ENCODE data around the gene NDUFS3.

Gene NDUFS3

GRCh38 chr11:47603295-47603694, 24.4 kb downstream of the NDUFS3 start:
- Histone ChIP-seq H3K36me3 (ENCODE audit: insufficient read depth, low read length) (no peaks in the 10 kb centered on the region), H3K4me3 (ENCODE audit: low read length) (no peak overlapping the region)

GRCh38 chr11:47605921-47606320, 27.0 kb downstream of the NDUFS3 start:
- H3K9me3 ChIP-seq (ENCODE audit: low read length): no peaks in the 10 kb centered on the region
- no peaks in the 10 kb centered on the region for H3K4me1 ChIP-seq (ENCODE audit: insufficient read depth, low read length)
- no peak overlapping the region for H3K4me3 ChIP-seq (ENCODE audit: low read length)
- no peaks in the 10 kb centered on the region for H3K36me3 ChIP-seq (ENCODE audit: insufficient read depth, low read length)
- no peaks in the 10 kb centered on the region for H3K27me3 ChIP-seq (ENCODE audit: insufficient read depth, low read length)
- no peak overlapping the region for H2AFZ ChIP-seq (ENCODE audit: low read depth, low read length)

More at GRCh38 chr11:47603295-47603694, 24.4 kb downstream of the NDUFS3 start:
- Histone ChIP-seq H3K27me3 (ENCODE audit: insufficient read depth, low read length) (no peaks in the 10 kb centered on the region), H2AFZ (ENCODE audit: low read depth, low read length) (no peak overlapping the region), H3K9me3 (ENCODE audit: low read length) (no peaks in the 10 kb centered on the region), H3K4me1 (ENCODE audit: insufficient read depth, low read length) (peaks cover 6% of the 10 kb centered on the region)

DNA sequence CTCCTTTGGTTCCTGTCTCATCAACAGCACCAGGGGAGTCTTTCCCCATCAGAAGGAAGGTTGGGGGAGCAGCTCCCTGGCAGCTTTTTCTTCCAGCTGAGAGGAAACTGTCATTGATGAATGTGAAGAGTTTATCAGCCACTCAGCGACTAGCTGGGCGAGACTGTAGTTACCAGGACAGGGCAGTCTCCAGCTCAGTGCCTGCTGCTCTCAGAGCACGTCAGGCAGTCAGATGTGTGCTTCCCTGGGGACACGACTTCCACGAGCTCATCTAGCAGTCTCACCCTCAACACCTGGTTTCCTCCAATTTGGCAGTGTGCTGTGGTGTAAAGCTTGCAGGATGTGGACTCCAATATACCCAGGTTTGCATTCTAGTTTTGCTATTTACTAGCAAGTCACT, 27.9 kb downstream of the NDUFS3 start:
- H3K4me3 ChIP-seq (ENCODE audit: low read length): no peak overlapping the region
- no peak overlapping the region for H2AFZ ChIP-seq (ENCODE audit: low read depth, low read length)
- no peaks in the 10 kb centered on the region for H3K4me1 ChIP-seq (ENCODE audit: insufficient read depth, low read length)
- no peaks in the 10 kb centered on the region for H3K9me3 ChIP-seq (ENCODE audit: low read length)
- peaks cover 5% of the 10 kb centered on the region for H3K36me3 ChIP-seq (ENCODE audit: insufficient read depth, low read length)
- H3K27me3 ChIP-seq (ENCODE audit: insufficient read depth, low read length): no peaks in the 10 kb centered on the region

DNA sequence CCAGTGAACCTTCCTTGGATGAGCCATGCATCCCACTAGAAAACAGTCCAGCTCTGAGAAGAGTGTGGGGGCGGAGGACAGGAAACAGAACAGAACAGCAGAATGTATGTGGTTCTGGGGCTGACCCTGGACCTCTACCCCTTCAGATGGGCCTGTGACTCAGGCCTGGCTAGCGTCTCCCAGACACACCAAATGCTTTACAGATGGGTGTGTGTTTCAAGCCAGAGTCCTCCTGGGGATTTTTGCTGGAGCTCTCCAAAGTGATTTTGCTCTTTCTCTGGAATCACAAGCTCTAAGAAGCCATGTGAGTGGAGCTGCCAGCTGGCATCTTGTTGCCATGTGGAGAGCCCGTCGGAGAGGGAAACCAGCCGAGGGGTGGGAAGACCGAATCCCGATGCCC, 28.5 kb downstream of the NDUFS3 start:
- Histone ChIP-seq H3K36me3 (ENCODE audit: insufficient read depth, low read length) (peaks cover 5% of the 10 kb centered on the region), H3K4me1 (ENCODE audit: insufficient read depth, low read length) (no peaks in the 10 kb centered on the region), H2AFZ (ENCODE audit: low read depth, low read length) (no peak overlapping the region), H3K4me3 (ENCODE audit: low read length) (no peak overlapping the region), H3K27me3 (ENCODE audit: insufficient read depth, low read length) (no peaks in the 10 kb centered on the region), H3K9me3 (ENCODE audit: low read length) (no peaks in the 10 kb centered on the region)

DNA sequence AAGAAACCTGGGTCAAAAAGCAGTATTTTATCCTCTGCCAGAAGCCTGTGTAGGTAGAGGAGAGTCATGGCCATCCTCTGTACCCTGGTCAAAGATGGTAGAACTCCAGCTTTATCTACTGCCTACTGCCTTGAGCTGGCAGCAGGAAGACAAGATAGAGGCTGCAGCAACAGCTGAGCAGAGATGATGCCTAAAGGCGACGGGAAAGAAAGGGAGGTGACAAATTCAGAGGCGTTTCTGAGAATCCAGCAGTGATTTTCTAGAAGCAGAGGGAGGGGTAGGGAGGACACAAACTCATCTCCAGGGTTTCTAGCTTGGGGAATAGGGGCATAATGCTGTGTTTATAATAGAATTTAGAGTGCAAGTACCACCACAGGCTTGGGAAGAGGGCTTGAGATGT, 30.8 kb downstream of the NDUFS3 start:
- Histone ChIP-seq H3K27me3 (ENCODE audit: insufficient read depth, low read length) (no peaks in the 10 kb centered on the region), H3K9me3 (ENCODE audit: low read length) (no peaks in the 10 kb centered on the region), H3K4me3 (ENCODE audit: low read length) (no peak overlapping the region), H3K4me1 (ENCODE audit: insufficient read depth, low read length) (no peaks in the 10 kb centered on the region), H3K36me3 (ENCODE audit: insufficient read depth, low read length) (peaks cover 5% of the 10 kb centered on the region), H2AFZ (ENCODE audit: low read depth, low read length) (no peak overlapping the region)

GRCh38 chr11:47611348-47611794, 32.5 kb downstream of the NDUFS3 start:
- Histone ChIP-seq H2AFZ (ENCODE audit: low read depth, low read length) (no peak overlapping the region), H3K4me1 (ENCODE audit: insufficient read depth, low read length) (no peaks in the 10 kb centered on the region), H3K27me3 (ENCODE audit: insufficient read depth, low read length) (no peaks in the 10 kb centered on the region), H3K36me3 (ENCODE audit: insufficient read depth, low read length) (peaks cover 9% of the 10 kb centered on the region), H3K9me3 (ENCODE audit: low read length) (no peaks in the 10 kb centered on the region), H3K4me3 (ENCODE audit: low read length) (no peak overlapping the region)

- Histone ChIP-seq H3K27me3 (ENCODE audit: insufficient read depth, low read length) (no peaks in the 10 kb centered on the region), H2AFZ (ENCODE audit: low read depth, low read length) (no peak overlapping the region), H3K4me3 (ENCODE audit: low read length) (no peak overlapping the region), H3K4me1 (ENCODE audit: insufficient read depth, low read length) (no peaks in the 10 kb centered on the region), H3K36me3 (ENCODE audit: insufficient read depth, low read length) (peaks cover 21% of the 10 kb centered on the region), H3K9me3 (ENCODE audit: low read length) (no peaks in the 10 kb centered on the region)
These were observed 36.4 kb downstream of the NDUFS3 start for GRCh38 chr11:47615249-47615648.

- Histone ChIP-seq H3K4me3 (ENCODE audit: low read length) (no peak overlapping the region), H3K9me3 (ENCODE audit: low read length) (no peaks in the 10 kb centered on the region), H2AFZ (ENCODE audit: low read depth, low read length) (no peak overlapping the region), H3K4me1 (ENCODE audit: insufficient read depth, low read length) (no peaks in the 10 kb centered on the region), H3K36me3 (ENCODE audit: insufficient read depth, low read length) (peaks cover 30% of the 10 kb centered on the region), H3K27me3 (ENCODE audit: insufficient read depth, low read length) (no peaks in the 10 kb centered on the region)
These were observed 38.0 kb downstream of the NDUFS3 start for GRCh38 chr11:47616726-47617416.

DNA sequence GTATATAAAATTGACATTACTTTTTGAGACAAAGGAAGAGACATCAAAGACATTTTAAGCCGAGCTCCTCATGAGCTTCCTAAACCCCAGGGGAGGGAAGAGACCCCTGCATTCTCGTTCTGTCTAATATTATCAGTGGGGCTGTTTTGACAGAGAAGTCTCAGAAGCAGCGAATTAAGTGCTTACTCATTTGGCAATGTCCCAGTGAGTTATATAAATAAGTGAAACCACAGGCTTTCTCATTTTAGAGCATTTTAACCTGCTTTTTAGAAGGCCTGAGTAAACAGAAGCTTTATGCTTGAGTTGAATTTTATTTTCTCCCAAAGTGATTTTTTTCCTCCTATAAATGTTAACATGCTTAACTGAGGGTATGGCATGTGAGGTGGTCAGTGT, 38.5 kb downstream of the NDUFS3 start:
- Histone ChIP-seq H3K4me3 (ENCODE audit: low read length) (no peak overlapping the region), H3K36me3 (ENCODE audit: insufficient read depth, low read length) (peaks cover 35% of the 10 kb centered on the region), H3K27me3 (ENCODE audit: insufficient read depth, low read length) (no peaks in the 10 kb centered on the region), H3K9me3 (ENCODE audit: low read length) (no peaks in the 10 kb centered on the region), H2AFZ (ENCODE audit: low read depth, low read length) (no peak overlapping the region), H3K4me1 (ENCODE audit: insufficient read depth, low read length) (no peaks in the 10 kb centered on the region)

GRCh38 chr11:47620836-47621378, 42.0 kb downstream of the NDUFS3 start:
- Histone ChIP-seq H3K27me3 (ENCODE audit: insufficient read depth, low read length) (no peaks in the 10 kb centered on the region), H3K9me3 (ENCODE audit: low read length) (no peaks in the 10 kb centered on the region), H2AFZ (ENCODE audit: low read depth, low read length) (no peak overlapping the region), H3K36me3 (ENCODE audit: insufficient read depth, low read length) (peaks cover 57% of the 10 kb centered on the region), H3K4me3 (ENCODE audit: low read length) (no peak overlapping the region), H3K4me1 (ENCODE audit: insufficient read depth, low read length) (no peaks in the 10 kb centered on the region)

DNA sequence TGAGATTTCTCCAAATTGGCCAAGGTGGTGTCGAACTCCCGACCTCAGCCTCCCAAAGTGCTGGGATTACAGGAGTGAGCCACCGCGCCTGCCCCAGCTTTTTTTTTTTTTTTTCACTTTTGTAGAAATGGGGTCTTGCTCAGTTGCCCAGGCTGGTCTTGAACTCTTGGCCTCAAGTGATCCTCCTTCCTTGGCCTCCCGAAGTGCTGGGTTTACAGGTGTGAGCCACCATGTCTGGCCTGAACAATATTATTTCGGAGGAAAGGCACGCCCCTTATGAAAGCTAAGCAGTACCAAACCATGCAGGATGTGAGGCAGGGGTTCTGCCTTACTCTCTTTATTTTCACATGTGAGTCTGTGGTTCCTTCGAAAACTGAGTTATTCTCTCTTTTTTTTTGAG, 47.4 kb downstream of the NDUFS3 start:
- H3K36me3 ChIP-seq (ENCODE audit: insufficient read depth, low read length): peaks cover 80% of the 10 kb centered on the region
- H3K9me3 ChIP-seq (ENCODE audit: low read length): no peaks in the 10 kb centered on the region
- H3K4me1 ChIP-seq (ENCODE audit: insufficient read depth, low read length): no peaks in the 10 kb centered on the region
- H3K4me3 ChIP-seq (ENCODE audit: low read length): no peak overlapping the region
- H2AFZ ChIP-seq (ENCODE audit: low read depth, low read length): no peak overlapping the region
- H3K27me3 ChIP-seq (ENCODE audit: insufficient read depth, low read length): no peaks in the 10 kb centered on the region

GRCh38 chr11:47628026-47628425, 49.2 kb downstream of the NDUFS3 start:
- Histone ChIP-seq H2AFZ (ENCODE audit: low read depth, low read length) (no peak overlapping the region), H3K4me1 (ENCODE audit: insufficient read depth, low read length) (no peaks in the 10 kb centered on the region), H3K9me3 (ENCODE audit: low read length) (no peaks in the 10 kb centered on the region), H3K36me3 (ENCODE audit: insufficient read depth, low read length) (peaks cover 73% of the 10 kb centered on the region), H3K4me3 (ENCODE audit: low read length) (no peak overlapping the region), H3K27me3 (ENCODE audit: insufficient read depth, low read length) (no peaks in the 10 kb centered on the region)

- H3K4me3 ChIP-seq (ENCODE audit: low read length): no peak overlapping the region
- H3K36me3 ChIP-seq (ENCODE audit: insufficient read depth, low read length): peaks cover 72% of the 10 kb centered on the region
- H3K9me3 ChIP-seq (ENCODE audit: low read length): no peaks in the 10 kb centered on the region
- H3K4me1 ChIP-seq (ENCODE audit: insufficient read depth, low read length): no peaks in the 10 kb centered on the region
- no peak overlapping the region for H2AFZ ChIP-seq (ENCODE audit: low read depth, low read length)
- no peaks in the 10 kb centered on the region for H3K27me3 ChIP-seq (ENCODE audit: insufficient read depth, low read length)
These were observed 52.6 kb downstream of the NDUFS3 start for GRCh38 chr11:47631473-47631872.

All from neuron (in vitro differentiated cells).